Stomach (tissue), 4 donors: ENCODE measurements around the gene ASS1.

Source experiments
- CTCF ChIP-seq, 7 experiments: fragments of 450-650 bp in 4 of 7; fragments of 200-600 bp in 3 of 7; sonication (generic) in 3 of 7; IDR thresholded peaks; one replicate each; pipeline ENCODE4 v1.5.1; 2016 to 2019; ENCODE audit warnings: antibody characterized with exemption in 7 of 7, control low read depth in 2 of 7, mild to moderate bottlenecking in 1 of 7
- EP300 ChIP-seq: sonication (generic); formaldehyde crosslinking; IDR thresholded peaks from one replicate; pipeline ENCODE4 v1.6.1; 2017; ENCODE audit warnings: antibody characterized with exemption
- POLR2A ChIP-seq, 4 donors: fragments of 450-650 bp; IDR thresholded peaks; one replicate each; pipeline ENCODE4 v1.6.1; 2016; ENCODE audit warnings: antibody characterized with exemption in 4 of 4, control low read depth in 2 of 4, mild to moderate bottlenecking in 1 of 4, moderate library complexity in 1 of 4

- no peak for TF ChIP-seq CTCF (IDR thresholded peaks at IDR 0.05)
- TF ChIP-seq EP300 = no peak
- TF ChIP-seq POLR2A (IDR thresholded peaks at IDR 0.05) = no peak
Measured at GRCh38 chr9:130490981-130491380, 46.2 kb downstream of the ASS1 start.
